Colonic mucosa (tissue), 4 donors: Measurements from ENCODE around the gene RNPEPL1. TPM values are rescaled to one million over a fixed set of nuclear protein-coding genes. Genes with fewer than 3 reads are reported as not detected.
"Not testable (repeated sequence)": the region's sequence is repeated elsewhere in the genome, so short reads cannot be mapped to it uniquely, and the experiment has no call there.

Source experiments
- DNase-seq: peaks from one replicate; pipeline ENCODE4 v3.0.0-alpha.2; 2020
- H3K27ac ChIP-seq: fragments of 200-600 bp; one replicate; pipeline ENCODE4 v1.8.0; 2021
- H3K27me3 ChIP-seq: fragments of 200-600 bp; one replicate; pipeline ENCODE4 v1.8.0; 2021
- H3K36me3 ChIP-seq: fragments of 200-600 bp; one replicate; pipeline ENCODE4 v1.8.0; 2021
- H3K4me1 ChIP-seq: fragments of 200-600 bp; one replicate; pipeline ENCODE4 v1.8.0; 2021; ENCODE audit warnings: mild to moderate bottlenecking
- H3K4me3 ChIP-seq: fragments of 200-600 bp; one replicate; pipeline ENCODE4 v1.8.0; 2021
- H3K9ac ChIP-seq, 2 donors: one replicate each; pipeline ENCODE4 v1.7.0; 2013; ENCODE audit warnings: control low read depth in 2 of 2, low read depth in 2 of 2, low read length in 2 of 2
- H3K9me3 ChIP-seq: fragments of 200-600 bp; one replicate; pipeline ENCODE4 v1.8.0; 2021
- intact Hi-C: fragments of 100-400 bp; cut with DNase I; formaldehyde crosslinking; loops from one replicate; pipeline ENCODE4 v1.14.1; 2022
- total RNA-seq, 2 donors: library from RNA; stranded (reverse); fragmentation: NEBNext Ultra II Directional in 1 of 2; extraction: Animal tissue kit (Norgen Biotek cat#: 25700) in 1 of 2; gene quantifications; one replicate each; pipeline ENCODE4 v1.2.1, GENCODE V29; 2021
- TF ChIP-seq, protein P1 (sequence below): fragments of 200-600 bp; IDR thresholded peaks from one replicate; pipeline ENCODE4 v1.8.0; 2022; ENCODE audit warnings: antibody characterized with exemption, mild to moderate bottlenecking
- donor health status: healthy.
- donor health status: DM: no; HTN: no; CAD: no.
- donor health status: DM: no; HTN: no; CAD: no.

RNPEPL1 gene
- total RNA-seq, 2 donors from 2014 or later: 87.2 to 108 TPM

DNA sequence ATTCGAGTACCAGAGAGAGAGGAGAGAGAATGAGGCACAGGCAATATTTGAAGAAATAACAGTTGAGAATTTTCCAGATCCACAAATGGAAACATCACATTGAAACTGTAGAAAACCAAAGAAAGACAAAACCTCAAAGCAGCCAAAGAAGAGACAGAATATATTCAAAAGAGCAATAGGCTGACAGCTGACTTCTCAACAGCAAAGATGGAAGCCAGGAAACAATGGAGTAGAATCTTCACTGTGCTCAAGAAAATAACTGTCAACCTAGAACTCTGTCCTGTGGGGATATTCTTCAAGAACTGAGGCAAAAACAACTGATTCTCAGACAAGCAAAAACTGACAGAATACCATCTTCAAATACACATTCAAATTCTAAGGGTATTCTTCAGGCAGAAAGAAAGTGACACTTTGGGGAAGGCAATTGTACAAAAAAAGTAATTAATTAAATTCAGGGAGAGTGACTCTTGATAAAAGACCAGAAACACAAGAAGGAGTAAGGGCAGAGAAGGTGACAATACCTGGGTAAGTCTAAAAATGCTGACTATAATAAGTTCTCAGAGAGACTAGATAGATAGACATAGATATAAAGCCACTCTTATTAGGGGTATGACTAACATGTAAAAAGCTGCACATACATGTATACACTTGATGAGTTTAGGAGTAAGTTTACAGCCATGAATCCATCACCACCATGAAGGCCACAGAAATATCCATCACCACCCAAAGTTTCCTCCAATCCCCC is 36.1 kb upstream of the RNPEPL1 start:
- no peak overlapping the region for H3K4me3 ChIP-seq
- H3K27me3 ChIP-seq: no peaks in the 10 kb centered on the region
- no peaks in the 10 kb centered on the region for H3K36me3 ChIP-seq
- intact Hi-C loops: no loop called here
- H3K9ac ChIP-seq: no peak overlapping the region
- no peaks in the 10 kb centered on the region for H3K9me3 ChIP-seq
- no peak overlapping the region for H3K27ac ChIP-seq
- TF ChIP-seq, protein P1, sequence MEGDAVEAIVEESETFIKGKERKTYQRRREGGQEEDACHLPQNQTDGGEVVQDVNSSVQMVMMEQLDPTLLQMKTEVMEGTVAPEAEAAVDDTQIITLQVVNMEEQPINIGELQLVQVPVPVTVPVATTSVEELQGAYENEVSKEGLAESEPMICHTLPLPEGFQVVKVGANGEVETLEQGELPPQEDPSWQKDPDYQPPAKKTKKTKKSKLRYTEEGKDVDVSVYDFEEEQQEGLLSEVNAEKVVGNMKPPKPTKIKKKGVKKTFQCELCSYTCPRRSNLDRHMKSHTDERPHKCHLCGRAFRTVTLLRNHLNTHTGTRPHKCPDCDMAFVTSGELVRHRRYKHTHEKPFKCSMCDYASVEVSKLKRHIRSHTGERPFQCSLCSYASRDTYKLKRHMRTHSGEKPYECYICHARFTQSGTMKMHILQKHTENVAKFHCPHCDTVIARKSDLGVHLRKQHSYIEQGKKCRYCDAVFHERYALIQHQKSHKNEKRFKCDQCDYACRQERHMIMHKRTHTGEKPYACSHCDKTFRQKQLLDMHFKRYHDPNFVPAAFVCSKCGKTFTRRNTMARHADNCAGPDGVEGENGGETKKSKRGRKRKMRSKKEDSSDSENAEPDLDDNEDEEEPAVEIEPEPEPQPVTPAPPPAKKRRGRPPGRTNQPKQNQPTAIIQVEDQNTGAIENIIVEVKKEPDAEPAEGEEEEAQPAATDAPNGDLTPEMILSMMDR: no peak
- no peak for DNase-seq
- no peaks in the 10 kb centered on the region for H3K4me1 ChIP-seq

DNA sequence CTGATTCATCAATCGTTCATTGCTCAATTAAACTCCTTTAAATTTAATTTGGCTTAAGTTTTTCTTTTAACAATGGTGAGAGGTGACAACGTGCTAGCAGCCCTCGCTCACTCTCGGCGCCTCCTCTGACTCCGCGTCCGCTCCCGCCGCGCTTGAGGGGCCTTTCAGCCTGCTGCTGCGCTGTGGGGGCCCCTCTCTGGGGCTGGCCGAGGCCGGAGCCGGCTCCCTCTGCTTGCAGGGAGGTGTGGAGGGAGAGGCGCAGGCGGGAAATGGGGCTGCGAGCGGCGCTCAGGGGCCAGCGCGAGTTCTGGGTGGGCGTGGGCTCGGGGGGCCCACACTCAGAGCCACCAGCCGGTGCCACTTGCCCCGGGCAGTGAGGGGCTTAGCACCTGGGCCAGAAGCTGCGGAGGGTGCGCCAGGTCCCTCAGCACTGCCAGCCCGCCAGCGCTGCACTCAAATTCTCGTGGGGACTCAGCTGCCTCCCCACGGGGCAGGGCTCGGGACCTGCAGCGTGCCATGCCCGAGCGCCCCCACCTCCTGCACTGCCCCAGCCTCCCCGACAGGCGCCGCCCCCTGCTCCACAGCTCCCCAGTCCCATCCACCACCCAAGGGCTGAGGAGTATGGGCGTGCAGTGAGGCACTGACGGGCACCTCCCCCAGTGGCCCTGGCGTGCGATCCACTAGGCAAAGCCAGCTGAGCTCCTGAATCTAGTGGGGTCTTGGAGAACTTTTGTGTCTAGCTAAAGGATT is 30.1 kb upstream of the RNPEPL1 start:
- Histone ChIP-seq H3K36me3 (no peaks in the 10 kb centered on the region), H3K4me1 (no peaks in the 10 kb centered on the region), H3K27me3 (no peaks in the 10 kb centered on the region), H3K9ac (no peak overlapping the region), H3K4me3 (no peak overlapping the region), H3K9me3 (no peaks in the 10 kb centered on the region), H3K27ac (no peak overlapping the region)
- no peak for DNase-seq
- TF ChIP-seq, protein P1: no peak
- intact Hi-C loops: no loop called here

DNA sequence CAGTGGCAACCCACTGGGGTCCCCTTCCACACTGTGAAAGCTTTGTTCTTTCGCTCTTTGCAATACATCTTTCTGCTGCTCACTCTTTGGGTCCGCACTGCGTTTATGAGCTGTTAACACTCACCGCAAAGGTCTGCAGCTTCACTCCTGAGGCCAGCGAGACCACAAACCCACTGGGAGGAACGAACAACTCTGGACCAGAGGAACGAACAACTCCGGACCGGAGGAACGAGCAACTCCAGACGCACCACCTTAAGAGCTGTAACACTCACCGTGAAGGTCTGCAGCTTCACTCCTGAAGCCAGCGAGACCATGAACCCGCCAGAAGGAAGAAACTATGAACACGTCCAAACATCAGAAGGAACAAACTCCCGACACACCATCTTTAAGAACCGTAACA is 29.2 kb upstream of the RNPEPL1 start:
- H3K36me3 ChIP-seq, H3K4me3 ChIP-seq, H3K27ac ChIP-seq, H3K27me3 ChIP-seq, H3K9me3 ChIP-seq, intact Hi-C loops, H3K4me1 ChIP-seq, H3K9ac ChIP-seq, DNase-seq: not testable (repeated sequence)

DNA sequence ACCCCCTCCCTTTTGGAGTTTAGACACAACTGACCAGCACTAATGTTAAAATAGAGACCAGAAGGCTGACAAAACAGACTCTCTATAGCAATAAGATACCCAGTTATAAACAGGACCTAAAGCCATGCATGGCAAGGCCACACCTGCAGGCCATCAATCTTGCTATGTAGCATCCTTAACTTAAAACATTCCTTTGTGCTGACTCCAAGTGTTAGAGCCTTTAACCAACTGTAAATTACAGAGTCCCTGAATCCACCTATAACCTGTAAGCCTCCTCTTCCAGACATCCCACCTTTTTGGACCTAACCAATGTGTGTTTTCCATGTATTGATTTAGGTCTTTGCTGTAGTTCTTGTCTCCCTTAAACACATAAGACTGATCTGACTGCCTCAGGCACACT is 28.4 kb upstream of the RNPEPL1 start:
- no peak overlapping the region for H3K27ac ChIP-seq
- H3K4me3 ChIP-seq: no peak overlapping the region
- no peaks in the 10 kb centered on the region for H3K4me1 ChIP-seq
- H3K9ac ChIP-seq: no peak overlapping the region
- no peaks in the 10 kb centered on the region for H3K9me3 ChIP-seq
- H3K36me3 ChIP-seq: no peaks in the 10 kb centered on the region
- H3K27me3 ChIP-seq: no peaks in the 10 kb centered on the region
- intact Hi-C loops: no loop called here
- no peak for DNase-seq
- TF ChIP-seq, protein P1: no peak

DNA sequence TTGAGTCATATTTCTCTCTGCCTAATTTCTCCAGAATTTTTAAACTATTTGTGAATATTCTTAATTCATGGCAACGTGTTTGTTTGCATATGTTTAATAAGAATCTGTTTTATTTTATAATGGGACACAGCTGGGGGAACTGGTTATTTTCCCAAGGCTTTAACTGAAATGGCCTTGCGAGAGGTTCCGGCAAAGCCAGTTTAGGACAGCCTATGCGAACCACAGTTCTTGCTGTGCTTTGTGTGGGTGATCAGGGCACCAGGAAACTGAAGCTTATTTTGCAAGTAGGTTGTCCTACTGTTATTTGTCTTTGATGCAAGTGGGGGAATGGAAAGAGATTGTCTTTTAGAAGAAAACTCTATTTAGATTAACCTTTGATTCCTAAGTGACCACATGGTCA is 17.0 kb upstream of the RNPEPL1 start:
- intact Hi-C loops: no loop called here
- Histone ChIP-seq H3K4me3 (no peak overlapping the region), H3K27ac (no peak overlapping the region), H3K27me3 (no peaks in the 10 kb centered on the region), H3K4me1 (no peaks in the 10 kb centered on the region), H3K36me3 (peaks cover 3% of the 10 kb centered on the region), H3K9me3 (no peaks in the 10 kb centered on the region), H3K9ac (no peak overlapping the region)
- TF ChIP-seq, protein P1: no peak
- DNase-seq: no peak

DNA sequence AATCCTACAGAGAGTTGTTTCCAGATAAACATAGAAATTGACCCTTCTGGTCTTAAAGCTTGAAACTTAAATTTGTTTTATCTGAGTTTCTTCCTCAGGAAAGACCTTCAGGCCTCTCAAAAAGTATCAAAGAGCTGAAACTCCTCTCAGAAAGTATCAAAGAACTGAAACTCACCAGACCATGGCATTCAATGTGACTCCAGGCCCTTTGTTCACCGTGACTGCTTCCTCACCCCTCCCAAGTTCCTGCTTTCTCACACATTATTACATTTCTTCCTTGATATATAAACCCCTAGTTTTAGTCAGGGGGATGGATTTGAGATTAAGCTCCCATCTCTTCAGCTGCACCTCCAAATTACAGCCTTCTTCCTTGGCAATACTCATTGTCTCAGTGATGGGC is 16.5 kb upstream of the RNPEPL1 start:
- DNase-seq: no peak

More for the DNA sequence above, 16.5 kb upstream of the RNPEPL1 start:
- Histone ChIP-seq H3K4me3 (no peak overlapping the region), H3K4me1 (no peaks in the 10 kb centered on the region), H3K27ac (no peak overlapping the region), H3K36me3 (peaks cover 3% of the 10 kb centered on the region), H3K27me3 (no peaks in the 10 kb centered on the region), H3K9ac (no peak overlapping the region), H3K9me3 (no peaks in the 10 kb centered on the region)
- intact Hi-C loops: no loop called here
- TF ChIP-seq, protein P1: no peak
